Mucosa of rectum (tissue), 2 donors: Measurements from ENCODE around the gene PAQR4.

ENCODE experiments used
- H3K27ac ChIP-seq, 2 donors: one replicate each; pipeline ENCODE4 v1.7.0; 2013; ENCODE audit warnings: inconsistent platforms in 2 of 2, low read depth in 2 of 2, low read length in 2 of 2
- H3K27me3 ChIP-seq, 2 donors: one replicate each; pipeline ENCODE4 v1.7.0; 2013; ENCODE audit warnings: low read length in 2 of 2; ENCODE audit not compliant: control insufficient read depth in 2 of 2, insufficient read depth in 2 of 2
- H3K36me3 ChIP-seq, 2 donors: one replicate each; pipeline ENCODE4 v1.7.0; 2013; ENCODE audit warnings: low read length in 2 of 2; ENCODE audit not compliant: control insufficient read depth in 2 of 2, insufficient read depth in 2 of 2
- H3K4me1 ChIP-seq, 2 donors: one replicate each; pipeline ENCODE4 v1.7.0; 2013; ENCODE audit warnings: low read length in 2 of 2, mild to moderate bottlenecking in 1 of 2; ENCODE audit not compliant: control insufficient read depth in 2 of 2, insufficient read depth in 2 of 2
- H3K4me3 ChIP-seq, 2 donors: one replicate each; pipeline ENCODE4 v1.7.0; 2013; ENCODE audit warnings: low read length in 2 of 2
- H3K9ac ChIP-seq, 2 donors: one replicate each; pipeline ENCODE4 v1.7.0; 2013; ENCODE audit warnings: low read length in 2 of 2, low read depth in 1 of 2, mild to moderate bottlenecking in 1 of 2
- H3K9me3 ChIP-seq, 2 donors: one replicate each; pipeline ENCODE4 v1.7.0; 2013; ENCODE audit warnings: low read length in 2 of 2; ENCODE audit not compliant: control insufficient read depth in 2 of 2
- donor health status: healthy.
- donor health status: Normal muscosa, but diverticular disease.

Gene PAQR4

DNA sequence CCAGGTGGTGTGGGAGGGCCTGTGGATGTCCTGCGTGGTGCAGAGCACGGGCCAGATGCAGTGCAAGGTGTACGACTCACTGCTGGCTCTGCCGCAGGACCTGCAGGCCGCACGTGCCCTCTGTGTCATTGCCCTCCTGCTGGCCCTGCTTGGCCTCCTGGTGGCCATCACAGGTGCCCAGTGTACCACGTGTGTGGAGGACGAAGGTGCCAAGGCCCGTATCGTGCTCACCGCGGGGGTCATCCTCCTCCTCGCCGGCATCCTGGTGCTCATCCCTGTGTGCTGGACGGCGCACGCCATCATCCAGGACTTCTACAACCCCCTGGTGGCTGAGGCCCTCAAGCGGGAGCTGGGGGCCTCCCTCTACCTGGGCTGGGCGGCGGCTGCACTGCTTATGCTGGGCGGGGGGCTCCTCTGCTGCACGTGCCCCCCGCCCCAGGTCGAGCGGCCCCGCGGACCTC, 44.4 kb downstream of the PAQR4 start:
- peaks cover 4 to 7% of the 10 kb centered on the region in 2 donors for H3K27me3 ChIP-seq
- H3K4me3 ChIP-seq, result no peak overlapping the region
- H3K4me1 ChIP-seq, result peaks cover 14 to 17% of the 10 kb centered on the region in 2 donors
- H3K9me3 ChIP-seq, result no peaks in the 10 kb centered on the region
- no peak overlapping the region for H3K27ac ChIP-seq
- no peaks in the 10 kb centered on the region for H3K36me3 ChIP-seq
- no peak overlapping the region for H3K9ac ChIP-seq

DNA sequence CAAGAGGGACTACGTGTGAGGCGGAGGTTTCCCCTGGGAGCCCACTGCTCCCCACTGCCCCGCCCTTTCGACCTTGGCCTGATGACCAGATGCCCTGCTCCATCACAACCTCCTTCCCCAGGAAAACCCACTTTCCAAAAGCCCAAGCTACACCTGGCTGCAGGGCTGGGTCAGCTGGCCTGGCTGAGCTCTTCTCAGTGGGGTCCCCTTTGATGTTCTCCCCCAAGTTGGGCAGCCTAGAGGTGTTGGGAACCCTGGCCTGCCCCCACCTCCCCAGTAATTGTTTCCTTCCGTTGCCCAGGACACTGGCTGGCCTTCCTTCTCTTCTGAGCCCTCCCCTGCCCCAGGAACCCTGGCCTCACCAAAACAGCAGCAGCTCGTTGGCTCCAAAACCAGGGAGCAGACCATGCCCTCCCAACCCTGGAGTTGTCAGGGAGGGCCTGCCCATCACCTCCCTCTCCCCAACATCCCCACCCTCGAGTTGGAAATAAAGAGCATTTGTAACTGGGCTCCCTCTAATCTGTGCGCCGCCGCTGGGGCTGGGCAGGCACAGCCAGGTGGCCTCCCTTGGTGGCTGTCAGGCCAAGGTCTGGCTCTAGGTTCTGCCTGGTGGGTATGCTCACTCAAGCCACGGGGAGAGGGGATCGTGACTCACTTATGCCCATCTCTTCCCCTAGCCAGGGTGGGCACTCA, 45.0 kb downstream of the PAQR4 start:
- peaks cover 11 to 13% of the 10 kb centered on the region in 2 donors for H3K4me1 ChIP-seq
- H3K27me3 ChIP-seq, result peaks cover 5 to 7% of the 10 kb centered on the region in 2 donors
- no peaks in the 10 kb centered on the region for H3K9me3 ChIP-seq
- no peaks in the 10 kb centered on the region for H3K36me3 ChIP-seq
- no peak overlapping the region for H3K9ac ChIP-seq
- no peak overlapping the region for H3K4me3 ChIP-seq
- H3K27ac ChIP-seq, result no peak overlapping the region

DNA sequence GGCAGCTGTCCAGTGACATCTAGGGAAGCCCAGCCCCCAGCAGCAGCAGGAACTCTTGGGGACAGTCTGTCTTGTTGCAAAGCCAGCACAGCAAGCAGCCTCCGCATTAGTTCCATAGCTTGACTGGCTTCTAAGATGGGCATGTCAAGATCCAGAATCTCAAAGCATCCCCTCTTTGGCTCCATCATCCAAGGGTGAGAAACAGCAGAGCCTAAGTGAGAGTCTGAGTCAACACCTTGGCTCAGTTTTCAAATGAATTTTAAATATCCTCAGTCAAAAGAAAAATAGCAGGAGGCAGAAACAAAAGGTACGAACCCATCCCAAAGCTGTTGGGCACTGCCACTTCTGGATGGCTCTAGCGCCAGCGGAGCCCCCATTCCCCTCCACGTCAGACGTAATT, 45.8 kb downstream of the PAQR4 start:
- Histone ChIP-seq H3K9ac (no peak overlapping the region), H3K4me3 (no peak overlapping the region), H3K27ac (no peak overlapping the region), H3K4me1 (peaks cover 14 to 15% of the 10 kb centered on the region in 2 donors), H3K9me3 (no peaks in the 10 kb centered on the region), H3K36me3 (no peaks in the 10 kb centered on the region), H3K27me3 (peaks cover 5 to 7% of the 10 kb centered on the region in 2 donors)

DNA sequence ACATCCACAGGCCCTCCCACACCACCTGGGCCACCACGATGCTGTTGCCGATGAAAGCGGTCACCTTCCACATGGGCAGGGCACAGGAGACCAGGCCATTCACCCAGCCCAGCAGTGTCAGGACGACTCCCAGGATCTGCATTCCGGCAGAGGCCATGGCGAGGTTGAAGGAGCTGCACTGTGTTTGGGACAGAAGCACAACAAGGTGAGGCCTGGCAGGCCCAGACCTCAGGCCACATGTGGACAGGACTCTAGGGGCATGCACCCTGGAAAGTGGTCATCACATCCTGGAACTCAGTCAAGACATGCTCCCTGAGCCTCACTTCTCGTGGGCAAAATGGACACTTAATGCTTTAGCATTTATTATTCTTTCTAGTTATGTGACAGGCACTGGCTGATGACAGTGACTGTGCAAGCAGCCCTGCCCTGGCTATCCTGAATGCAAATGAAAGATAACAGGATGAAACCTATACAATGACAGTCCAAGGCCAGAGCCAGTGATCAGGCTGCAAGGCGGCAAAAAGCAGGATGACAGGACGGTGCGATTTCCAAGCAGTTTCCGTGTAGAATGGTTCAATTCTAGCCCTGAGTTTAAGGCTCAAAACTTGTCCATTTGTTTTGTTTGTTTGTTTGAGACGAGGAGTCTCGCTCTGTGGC, 46.8 kb downstream of the PAQR4 start:
- Histone ChIP-seq H3K4me1 (peaks cover 18 to 19% of the 10 kb centered on the region in 2 donors), H3K27me3 (peaks cover 5% of the 10 kb centered on the region in 2 donors)

DNA sequence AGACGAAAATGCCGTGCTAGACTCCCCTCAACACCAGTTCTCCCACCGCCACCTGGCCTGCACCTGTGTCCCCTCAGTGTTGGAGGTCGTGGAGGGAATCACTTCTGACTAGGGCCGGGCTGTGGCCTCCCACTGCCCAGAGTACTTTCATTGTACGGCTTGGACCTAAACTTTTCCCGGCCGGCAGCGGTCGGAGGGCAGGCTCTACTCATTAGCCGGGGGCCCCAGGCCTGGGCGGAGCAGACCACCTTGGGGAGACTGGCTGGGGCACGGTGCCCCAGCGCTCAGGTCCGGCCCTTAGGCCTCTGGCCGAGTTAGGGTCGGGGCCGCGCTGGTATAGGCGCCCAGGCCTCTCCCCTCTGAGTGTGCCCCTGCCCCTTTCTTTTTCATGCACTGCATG, 48.2 kb downstream of the PAQR4 start:
- Histone ChIP-seq H3K4me1 (peaks cover 23 to 28% of the 10 kb centered on the region in 2 donors), H3K36me3 (no peaks in the 10 kb centered on the region), H3K9me3 (no peaks in the 10 kb centered on the region), H3K4me3 (no peak overlapping the region), H3K27me3 (peaks cover 0 to 5% of the 10 kb centered on the region in 2 donors), H3K9ac (no peak overlapping the region), H3K27ac (no peak overlapping the region)

More for the DNA sequence above, 46.8 kb downstream of the PAQR4 start:
- no peak overlapping the region for H3K9ac ChIP-seq
- no peak overlapping the region for H3K4me3 ChIP-seq
- H3K9me3 ChIP-seq, result no peaks in the 10 kb centered on the region
- H3K27ac ChIP-seq, result no peak overlapping the region
- H3K36me3 ChIP-seq, result no peaks in the 10 kb centered on the region

DNA sequence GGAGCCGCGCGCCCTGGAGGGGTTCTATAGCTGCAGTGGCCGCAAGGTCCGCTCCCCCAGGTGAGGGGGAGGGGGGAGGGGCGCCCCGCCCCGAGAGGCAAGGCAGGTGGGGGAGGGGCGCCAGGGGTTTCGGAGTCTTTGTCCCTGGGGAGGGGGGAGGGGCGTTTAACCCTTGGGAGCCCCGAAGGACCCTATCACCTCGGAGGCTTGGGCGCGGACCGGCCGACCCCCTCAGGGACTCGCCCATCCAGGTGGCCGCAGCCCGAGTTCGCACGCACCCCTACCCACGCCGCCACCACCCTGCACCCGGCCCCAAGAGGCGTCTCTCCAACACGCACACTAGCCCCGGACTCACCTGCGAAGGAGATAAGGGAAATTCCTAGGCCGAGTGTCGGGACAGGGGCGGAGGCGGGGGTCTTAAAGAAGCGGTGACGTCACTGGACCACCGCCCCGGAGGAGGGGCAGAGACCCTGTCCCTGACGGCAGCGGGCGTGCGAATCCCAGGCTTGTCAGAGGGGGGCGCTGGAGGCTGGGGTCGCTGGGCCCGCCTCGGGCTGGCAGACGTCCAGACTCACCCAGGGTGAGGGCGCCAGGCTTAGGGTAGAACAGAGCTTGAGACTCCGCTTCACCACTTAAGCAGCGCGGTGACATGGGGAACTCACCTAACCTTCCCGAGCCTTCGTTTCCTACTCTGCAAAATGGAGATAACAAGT, 48.8 kb downstream of the PAQR4 start, which contains the start of gene CLDN6:
CLDN6 (minus strand) TSS at position 390 of the 713 bp plus-strand sequence. CDS start 2,162 bp downstream, outside the sequence.
- no peak within 1 kb of the TSS for H3K4me3 ChIP-seq
- H3K9ac ChIP-seq, result peak within 1 kb of the TSS in 1 of 2 donors; percentile 20
- H3K27ac ChIP-seq, result no peak within 1 kb of the TSS
- H3K36me3 ChIP-seq, result no peaks in the 10 kb centered on the region
- H3K4me1 ChIP-seq, result peaks cover 29 to 31% of the 10 kb centered on the region in 2 donors
- no peaks in the 10 kb centered on the region for H3K9me3 ChIP-seq
- H3K27me3 ChIP-seq, result peaks cover 0 to 5% of the 10 kb centered on the region in 2 donors

DNA sequence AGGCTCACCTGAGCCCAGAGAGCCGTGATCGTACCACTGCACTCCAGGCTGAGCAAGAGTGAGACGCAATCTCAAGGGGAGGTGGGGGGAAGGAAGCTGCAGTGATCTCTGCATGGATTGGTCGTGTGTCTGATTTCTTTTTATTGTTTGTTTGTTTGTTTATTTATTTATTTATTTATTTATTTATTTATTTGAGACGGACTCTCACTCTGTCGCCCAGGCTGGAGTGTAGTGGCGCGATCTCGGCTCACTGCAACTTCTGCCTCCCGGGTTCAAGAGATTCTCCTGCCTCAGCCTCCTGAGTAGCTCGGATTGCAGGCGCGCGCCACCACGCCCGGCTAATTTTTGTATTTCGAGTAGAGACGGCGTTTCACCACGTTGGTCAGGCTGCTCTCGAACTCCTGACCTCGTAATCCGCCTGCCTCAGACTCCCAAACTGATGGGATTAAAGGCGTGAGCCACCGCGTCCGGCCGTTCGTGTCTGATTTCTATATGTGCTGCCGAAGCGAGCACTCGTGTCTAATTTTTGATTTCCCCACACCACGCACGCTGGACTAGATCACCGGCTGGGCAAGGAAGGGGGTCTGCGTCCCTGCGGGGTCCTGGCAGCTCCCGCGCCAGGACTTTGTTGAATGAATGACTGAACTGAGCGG, 50.6 kb downstream of the PAQR4 start:
- Histone ChIP-seq H3K9ac (no peak overlapping the region), H3K4me3 (peak overlapping the region; percentile 64 to 73), H3K27me3 (peaks cover 0 to 5% of the 10 kb centered on the region in 2 donors), H3K36me3 (no peaks in the 10 kb centered on the region), H3K27ac (peak overlapping the region in 1 of 2 donors; percentile 79), H3K9me3 (no peaks in the 10 kb centered on the region), H3K4me1 (peaks cover 36 to 37% of the 10 kb centered on the region in 2 donors)

DNA sequence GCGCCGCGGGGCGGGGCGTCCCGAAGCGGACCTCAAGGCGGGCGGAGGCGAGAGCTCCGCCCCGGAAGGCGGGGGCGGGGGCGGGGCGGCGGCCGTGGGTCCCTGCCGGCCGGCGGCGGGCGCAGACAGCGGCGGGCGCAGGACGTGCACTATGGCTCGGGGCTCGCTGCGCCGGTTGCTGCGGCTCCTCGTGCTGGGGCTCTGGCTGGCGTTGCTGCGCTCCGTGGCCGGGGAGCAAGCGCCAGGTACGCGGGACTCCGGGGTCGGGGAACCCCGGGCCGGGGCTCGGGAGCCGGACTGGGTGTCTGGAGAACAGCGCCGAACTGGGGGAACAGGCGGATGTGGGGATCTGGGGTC, 51.1 kb downstream of the PAQR4 start, which contains the start of gene TNFRSF12A:
TNFRSF12A (plus strand) TSS at position 122 of the 357 bp plus-strand sequence; CDS start at position 152, 30 bp downstream.
- H3K27me3 ChIP-seq, result peaks cover 0 to 5% of the 10 kb centered on the region in 2 donors
- peak within 1 kb of the TSS; percentile 75 to 84 for H3K4me3 ChIP-seq
- H3K36me3 ChIP-seq, result no peaks in the 10 kb centered on the region
- H3K27ac ChIP-seq, result peak within 1 kb of the TSS; percentile 79 to 90
- peak within 1 kb of the TSS; percentile 68 to 84 for H3K9ac ChIP-seq
- no peaks in the 10 kb centered on the region for H3K9me3 ChIP-seq
- peaks cover 36 to 37% of the 10 kb centered on the region in 2 donors for H3K4me1 ChIP-seq

DNA sequence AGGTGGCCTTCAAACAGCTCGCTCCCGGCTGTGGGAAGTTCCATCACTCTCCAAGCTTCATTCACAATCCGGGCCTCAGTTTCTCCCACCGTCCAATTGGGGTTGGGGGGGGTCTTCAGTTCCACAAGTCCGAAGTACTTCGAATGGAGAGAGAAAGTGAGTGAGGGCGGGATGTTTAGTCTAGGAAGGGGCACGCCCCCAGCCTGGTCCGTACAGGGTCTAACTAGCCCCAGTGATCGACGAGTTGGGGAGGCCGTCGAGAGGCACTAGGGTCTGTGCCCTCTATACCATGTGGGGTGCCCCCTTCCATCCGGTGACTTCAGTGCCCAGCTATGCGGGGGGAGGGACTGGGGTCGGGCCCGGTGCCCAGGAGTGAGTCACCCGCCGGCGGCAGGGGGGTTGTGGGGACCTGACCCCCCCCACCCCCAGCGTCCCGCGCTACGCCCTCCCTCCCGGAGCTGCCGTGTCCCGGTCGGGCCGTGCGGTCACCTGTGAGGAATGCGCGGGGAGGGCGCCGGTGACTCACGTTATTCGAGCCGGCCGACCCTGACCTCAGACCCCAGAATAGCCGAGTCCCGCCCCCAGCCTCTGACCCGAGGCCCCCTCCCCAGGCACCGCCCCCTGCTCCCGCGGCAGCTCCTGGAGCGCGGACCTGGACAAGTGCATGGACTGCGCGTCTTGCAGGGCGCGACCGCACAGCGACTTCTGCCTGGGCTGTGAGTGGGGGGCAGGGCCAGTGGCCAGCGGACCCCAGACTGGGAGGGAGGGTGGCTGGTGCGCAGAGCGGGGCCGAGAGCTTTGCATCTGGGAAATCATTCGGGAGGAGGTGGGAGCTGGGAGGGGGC, 51.7 kb downstream of the PAQR4 start:
- H3K4me3 ChIP-seq, result peak overlapping the region; percentile 75 to 84
- H3K27me3 ChIP-seq, result peaks cover 0 to 5% of the 10 kb centered on the region in 2 donors
- peak overlapping the region; percentile 68 to 84 for H3K9ac ChIP-seq
- peak overlapping the region; percentile 79 to 90 for H3K27ac ChIP-seq
- no peaks in the 10 kb centered on the region for H3K9me3 ChIP-seq
- peaks cover 36 to 37% of the 10 kb centered on the region in 2 donors for H3K4me1 ChIP-seq
- H3K36me3 ChIP-seq, result no peaks in the 10 kb centered on the region
